DMS153 treated with DMSO at 0.1 percent for 48 hours (cell line): ENCODE data around the gene ATP11A.

Experiments used
- DNase-seq: peaks from one replicate; lab custom pipeline; 2025; ENCODE audit not compliant: unreplicated experiment; lab: John Stamatoyannopoulos, UW

The ATP11A gene

GRCh38 chr13:112690283-112690929, 568 bp downstream of the ATP11A start:
- no peak for DNase-seq

- no peak for DNase-seq
These were observed 2.3 kb downstream of the ATP11A start for GRCh38 chr13:112692104-112692503.

GRCh38 chr13:112692586-112692985, 2.7 kb downstream of the ATP11A start:
- DNase-seq: no peak

GRCh38 chr13:112693831-112694497, 4.1 kb downstream of the ATP11A start:
- no peak for DNase-seq

GRCh38 chr13:112695121-112695520, 5.3 kb downstream of the ATP11A start:
- DNase-seq: no peak

GRCh38 chr13:112696001-112696868, 6.4 kb downstream of the ATP11A start:
- no peak for DNase-seq

- DNase-seq: no peak
These were observed 7.1 kb downstream of the ATP11A start for GRCh38 chr13:112696869-112697465.

GRCh38 chr13:112697756-112698655, 8.2 kb downstream of the ATP11A start:
- DNase-seq: no peak

GRCh38 chr13:112699322-112699918, 9.6 kb downstream of the ATP11A start:
- no peak for DNase-seq

GRCh38 chr13:112700291-112701060, 10.6 kb downstream of the ATP11A start:
- no peak for DNase-seq

- no peak for DNase-seq
These were observed 12.6 kb downstream of the ATP11A start for GRCh38 chr13:112702341-112702985.

GRCh38 chr13:112702986-112703379, 13.1 kb downstream of the ATP11A start:
- no peak for DNase-seq

GRCh38 chr13:112703449-112704284, 13.8 kb downstream of the ATP11A start:
- DNase-seq: no peak

- DNase-seq: no peak
These were observed 14.7 kb downstream of the ATP11A start for GRCh38 chr13:112704308-112705145.

- no peak for DNase-seq
These were observed 15.4 kb downstream of the ATP11A start for GRCh38 chr13:112705286-112705685.

- no peak for DNase-seq
These were observed 16.3 kb downstream of the ATP11A start for GRCh38 chr13:112706171-112706570.
